ENCODE measurements around the gene PPFIBP2. TPM values are rescaled to one million over a fixed set of nuclear protein-coding genes. Genes with fewer than 3 reads are reported as not detected.
A peak's percentile ranks its signal among the peaks of the same experiment; 100 is the strongest.

The PPFIBP2 gene
- total RNA-seq, 1 donor from 2014 or later, result 65.8 TPM

GRCh38 chr11:7533199-7534041 is 19.6 kb downstream of the PPFIBP2 start:
- no peak overlapping the region for H3K9ac ChIP-seq (ENCODE audit: low read depth in 1 of 3, low read length in 3 of 3)

GRCh38 chr11:7534042-7534378 is 20.2 kb downstream of the PPFIBP2 start:
- Histone ChIP-seq H3K9ac (ENCODE audit: low read depth in 1 of 3, low read length in 3 of 3) (no peak overlapping the region), H3K27me3 (ENCODE audit: control insufficient read depth in 3 of 3, insufficient read depth in 3 of 3, low read length in 3 of 3) (no peaks in the 10 kb centered on the region), H3K36me3 (ENCODE audit: control insufficient read depth in 3 of 3, insufficient read depth in 3 of 3, low read length in 3 of 3) (no peaks in the 10 kb centered on the region), H3K4me3 (ENCODE audit: low read length in 3 of 3) (no peak overlapping the region), H3K9me3 (ENCODE audit: control insufficient read depth in 3 of 3, low read length in 3 of 3) (no peaks in the 10 kb centered on the region), H3K27ac (ENCODE audit: low read depth, low read length) (no peak overlapping the region), H3K4me1 (ENCODE audit: control insufficient read depth in 3 of 3, insufficient read depth in 3 of 3, low read length in 3 of 3) (peaks cover 30 to 69% (median 41%) of the 10 kb centered on the region in 3 donors)

More at GRCh38 chr11:7533199-7534041, 19.6 kb downstream of the PPFIBP2 start:
- Histone ChIP-seq H3K9me3 (ENCODE audit: control insufficient read depth in 3 of 3, low read length in 3 of 3) (no peaks in the 10 kb centered on the region), H3K4me3 (ENCODE audit: low read length in 3 of 3) (no peak overlapping the region), H3K36me3 (ENCODE audit: control insufficient read depth in 3 of 3, insufficient read depth in 3 of 3, low read length in 3 of 3) (no peaks in the 10 kb centered on the region), H3K27ac (ENCODE audit: low read depth, low read length) (no peak overlapping the region), H3K27me3 (ENCODE audit: control insufficient read depth in 3 of 3, insufficient read depth in 3 of 3, low read length in 3 of 3) (no peaks in the 10 kb centered on the region), H3K4me1 (ENCODE audit: control insufficient read depth in 3 of 3, insufficient read depth in 3 of 3, low read length in 3 of 3) (peaks cover 26 to 65% (median 38%) of the 10 kb centered on the region in 3 donors)

- H3K9ac ChIP-seq (ENCODE audit: low read depth in 1 of 3, low read length in 3 of 3), result peak overlapping the region in 1 of 3 donors; percentile 16
- no peaks in the 10 kb centered on the region for H3K36me3 ChIP-seq (ENCODE audit: control insufficient read depth in 3 of 3, insufficient read depth in 3 of 3, low read length in 3 of 3)
- no peaks in the 10 kb centered on the region for H3K27me3 ChIP-seq (ENCODE audit: control insufficient read depth in 3 of 3, insufficient read depth in 3 of 3, low read length in 3 of 3)
- H3K4me1 ChIP-seq (ENCODE audit: control insufficient read depth in 3 of 3, insufficient read depth in 3 of 3, low read length in 3 of 3), result peaks cover 23 to 51% (median 30%) of the 10 kb centered on the region in 3 donors
- no peak overlapping the region for H3K27ac ChIP-seq (ENCODE audit: low read depth, low read length)
- no peak overlapping the region for H3K4me3 ChIP-seq (ENCODE audit: low read length in 3 of 3)
- H3K9me3 ChIP-seq (ENCODE audit: control insufficient read depth in 3 of 3, low read length in 3 of 3), result no peaks in the 10 kb centered on the region
These were observed 22.3 kb downstream of the PPFIBP2 start for GRCh38 chr11:7536100-7536499.

GRCh38 chr11:7537265-7537664 is 23.5 kb downstream of the PPFIBP2 start:
- Histone ChIP-seq H3K36me3 (ENCODE audit: control insufficient read depth in 3 of 3, insufficient read depth in 3 of 3, low read length in 3 of 3) (no peaks in the 10 kb centered on the region), H3K27ac (ENCODE audit: low read depth, low read length) (peak overlapping the region; percentile 57), H3K4me1 (ENCODE audit: control insufficient read depth in 3 of 3, insufficient read depth in 3 of 3, low read length in 3 of 3) (peaks cover 20 to 54% (median 32%) of the 10 kb centered on the region in 3 donors)

GRCh38 chr11:7538031-7538430 is 24.2 kb downstream of the PPFIBP2 start:
- H3K9ac ChIP-seq (ENCODE audit: low read depth in 1 of 3, low read length in 3 of 3), result no peak overlapping the region
- no peaks in the 10 kb centered on the region for H3K36me3 ChIP-seq (ENCODE audit: control insufficient read depth in 3 of 3, insufficient read depth in 3 of 3, low read length in 3 of 3)
- no peaks in the 10 kb centered on the region for H3K27me3 ChIP-seq (ENCODE audit: control insufficient read depth in 3 of 3, insufficient read depth in 3 of 3, low read length in 3 of 3)
- peaks cover 21 to 54% (median 30%) of the 10 kb centered on the region in 3 donors for H3K4me1 ChIP-seq (ENCODE audit: control insufficient read depth in 3 of 3, insufficient read depth in 3 of 3, low read length in 3 of 3)
- no peaks in the 10 kb centered on the region for H3K9me3 ChIP-seq (ENCODE audit: control insufficient read depth in 3 of 3, low read length in 3 of 3)
- H3K4me3 ChIP-seq (ENCODE audit: low read length in 3 of 3), result peak overlapping the region; percentile 1 to 33 (median 25)
- peak overlapping the region; percentile 57 for H3K27ac ChIP-seq (ENCODE audit: low read depth, low read length)

More at GRCh38 chr11:7537265-7537664, 23.5 kb downstream of the PPFIBP2 start:
- H3K9ac ChIP-seq (ENCODE audit: low read depth in 1 of 3, low read length in 3 of 3), result no peak overlapping the region
- no peaks in the 10 kb centered on the region for H3K27me3 ChIP-seq (ENCODE audit: control insufficient read depth in 3 of 3, insufficient read depth in 3 of 3, low read length in 3 of 3)
- no peaks in the 10 kb centered on the region for H3K9me3 ChIP-seq (ENCODE audit: control insufficient read depth in 3 of 3, low read length in 3 of 3)
- no peak overlapping the region for H3K4me3 ChIP-seq (ENCODE audit: low read length in 3 of 3)

GRCh38 chr11:7538466-7539454 is 25.0 kb downstream of the PPFIBP2 start:
- H3K27ac ChIP-seq (ENCODE audit: low read depth, low read length), result peak overlapping the region; percentile 57
- H3K9me3 ChIP-seq (ENCODE audit: control insufficient read depth in 3 of 3, low read length in 3 of 3), result no peaks in the 10 kb centered on the region
- H3K4me1 ChIP-seq (ENCODE audit: control insufficient read depth in 3 of 3, insufficient read depth in 3 of 3, low read length in 3 of 3), result peaks cover 26 to 57% (median 35%) of the 10 kb centered on the region in 3 donors
- H3K27me3 ChIP-seq (ENCODE audit: control insufficient read depth in 3 of 3, insufficient read depth in 3 of 3, low read length in 3 of 3), result no peaks in the 10 kb centered on the region
- peak overlapping the region in 1 of 3 donors; percentile 55 for H3K9ac ChIP-seq (ENCODE audit: low read depth in 1 of 3, low read length in 3 of 3)
- H3K4me3 ChIP-seq (ENCODE audit: low read length in 3 of 3), result peak overlapping the region in 2 of 3 donors; percentile 25 to 33
- H3K36me3 ChIP-seq (ENCODE audit: control insufficient read depth in 3 of 3, insufficient read depth in 3 of 3, low read length in 3 of 3), result no peaks in the 10 kb centered on the region

- H3K27me3 ChIP-seq (ENCODE audit: control insufficient read depth in 3 of 3, insufficient read depth in 3 of 3, low read length in 3 of 3), result no peaks in the 10 kb centered on the region
- no peak overlapping the region for H3K9ac ChIP-seq (ENCODE audit: low read depth in 1 of 3, low read length in 3 of 3)
- H3K9me3 ChIP-seq (ENCODE audit: control insufficient read depth in 3 of 3, low read length in 3 of 3), result no peaks in the 10 kb centered on the region
- no peaks in the 10 kb centered on the region for H3K36me3 ChIP-seq (ENCODE audit: control insufficient read depth in 3 of 3, insufficient read depth in 3 of 3, low read length in 3 of 3)
- H3K4me1 ChIP-seq (ENCODE audit: control insufficient read depth in 3 of 3, insufficient read depth in 3 of 3, low read length in 3 of 3), result peaks cover 33 to 51% (median 37%) of the 10 kb centered on the region in 3 donors
- H3K4me3 ChIP-seq (ENCODE audit: low read length in 3 of 3), result no peak overlapping the region
- no peak overlapping the region for H3K27ac ChIP-seq (ENCODE audit: low read depth, low read length)
These were observed 27.2 kb downstream of the PPFIBP2 start for GRCh38 chr11:7540830-7541555.

- Histone ChIP-seq H3K9me3 (ENCODE audit: control insufficient read depth in 3 of 3, low read length in 3 of 3) (no peaks in the 10 kb centered on the region), H3K9ac (ENCODE audit: low read depth in 1 of 3, low read length in 3 of 3) (no peak overlapping the region), H3K27me3 (ENCODE audit: control insufficient read depth in 3 of 3, insufficient read depth in 3 of 3, low read length in 3 of 3) (no peaks in the 10 kb centered on the region), H3K27ac (ENCODE audit: low read depth, low read length) (peak overlapping the region; percentile 23), H3K36me3 (ENCODE audit: control insufficient read depth in 3 of 3, insufficient read depth in 3 of 3, low read length in 3 of 3) (no peaks in the 10 kb centered on the region), H3K4me3 (ENCODE audit: low read length in 3 of 3) (no peak overlapping the region), H3K4me1 (ENCODE audit: control insufficient read depth in 3 of 3, insufficient read depth in 3 of 3, low read length in 3 of 3) (peaks cover 36 to 51% (median 43%) of the 10 kb centered on the region in 3 donors)
These were observed 29.5 kb downstream of the PPFIBP2 start for GRCh38 chr11:7543302-7543701.

GRCh38 chr11:7544021-7544420 is 30.2 kb downstream of the PPFIBP2 start:
- Histone ChIP-seq H3K9me3 (ENCODE audit: control insufficient read depth in 3 of 3, low read length in 3 of 3) (no peaks in the 10 kb centered on the region), H3K27ac (ENCODE audit: low read depth, low read length) (no peak overlapping the region), H3K4me1 (ENCODE audit: control insufficient read depth in 3 of 3, insufficient read depth in 3 of 3, low read length in 3 of 3) (peaks cover 30 to 49% (median 41%) of the 10 kb centered on the region in 3 donors), H3K36me3 (ENCODE audit: control insufficient read depth in 3 of 3, insufficient read depth in 3 of 3, low read length in 3 of 3) (no peaks in the 10 kb centered on the region), H3K4me3 (ENCODE audit: low read length in 3 of 3) (no peak overlapping the region), H3K9ac (ENCODE audit: low read depth in 1 of 3, low read length in 3 of 3) (no peak overlapping the region), H3K27me3 (ENCODE audit: control insufficient read depth in 3 of 3, insufficient read depth in 3 of 3, low read length in 3 of 3) (no peaks in the 10 kb centered on the region)
